Activated naive CD8-positive, alpha-beta T cell treated with anti-CD3 and anti-CD28 coated beads, Interleukin-2, amount 50 U/mL, for 24 hours (primary cell): ENCODE measurements around the gene SLC2A9.

ENCODE experiments used
- ATAC-seq: fragments of 150-1000 bp; cut with Tn5 transposase; one replicate; pipeline ENCODE4 v1.10.0; 2021
- DNase-seq: peaks from one replicate; pipeline ENCODE4 v3.0.0; 2021
- H3K27ac Mint-ChIP-seq: one replicate; pipeline ENCODE4 v1.8.0; 2021; ENCODE audit warnings: mild to moderate bottlenecking, mixed read lengths
- H3K27me3 Mint-ChIP-seq: one replicate; pipeline ENCODE4 v1.8.0; 2021; ENCODE audit warnings: mixed read lengths
- H3K36me3 Mint-ChIP-seq: one replicate; pipeline ENCODE4 v1.8.0; 2021; ENCODE audit warnings: low read depth, mixed read lengths
- H3K4me1 Mint-ChIP-seq: one replicate; pipeline ENCODE4 v1.8.0; 2021; ENCODE audit warnings: mixed read lengths
- H3K4me3 Mint-ChIP-seq: one replicate; pipeline ENCODE4 v1.8.0; 2021; ENCODE audit warnings: mild to moderate bottlenecking, moderate library complexity, mixed read lengths
- H3K9me3 Mint-ChIP-seq: one replicate; pipeline ENCODE4 v1.8.0; 2021; ENCODE audit warnings: mixed read lengths

SLC2A9 gene

DNA sequence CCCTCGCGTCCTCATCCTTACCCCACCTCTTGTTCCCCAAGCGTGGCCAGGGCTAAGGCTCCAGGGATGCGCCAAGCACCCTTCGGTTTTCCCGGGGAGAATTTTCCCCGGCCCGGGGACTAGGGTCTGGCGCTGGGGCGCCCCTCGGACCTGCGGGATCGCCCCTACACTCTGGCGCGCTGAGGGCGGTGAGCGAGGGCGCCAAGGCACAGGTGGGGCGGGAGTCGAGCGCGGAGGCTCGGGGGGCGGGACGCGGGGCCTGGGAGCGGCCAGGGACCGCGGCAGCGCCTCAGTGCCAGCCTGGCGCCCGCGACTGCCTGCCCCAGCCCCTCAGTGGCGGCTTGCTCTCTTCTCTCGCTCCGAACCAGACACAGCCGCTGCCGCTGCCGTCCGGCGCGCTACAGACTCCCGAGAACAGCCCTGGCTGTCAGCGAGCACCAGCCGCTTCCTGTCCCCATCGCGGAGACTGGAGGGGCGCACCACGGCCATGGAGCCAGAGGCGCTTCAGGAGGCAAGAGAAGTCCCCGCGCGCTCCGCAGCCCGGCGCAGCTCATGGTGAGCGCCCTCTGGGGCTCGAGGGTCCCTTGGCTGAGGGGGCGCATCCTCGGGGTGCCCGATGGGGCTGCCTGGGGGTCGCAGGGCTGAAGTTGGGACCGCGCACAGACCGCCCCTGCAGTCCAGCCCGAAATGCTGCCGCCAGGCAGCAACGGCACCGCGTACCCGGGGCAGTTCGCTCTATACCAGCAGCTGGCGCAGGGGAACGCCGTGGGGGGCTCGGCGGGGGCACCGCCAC, 239.8 kb downstream of the SLC2A9 start, which contains the start of gene DRD5:
TSS of gene DRD5 (plus strand) at position 292 of the 793 bp plus-strand sequence. CDS start at position 688, 396 bp downstream.
- no peaks in the 10 kb centered on the region for H3K4me1 Mint-ChIP-seq
- no peak for ATAC-seq
- no peak within 1 kb of the TSS for H3K4me3 Mint-ChIP-seq
- H3K36me3 Mint-ChIP-seq: no peaks in the 10 kb centered on the region
- no peak for DNase-seq
- H3K27me3 Mint-ChIP-seq: peaks cover 36% of the 10 kb centered on the region
- no peaks in the 10 kb centered on the region for H3K9me3 Mint-ChIP-seq
- H3K27ac Mint-ChIP-seq: no peak within 1 kb of the TSS
